PFSK-1 (cell line): ENCODE measurements around the gene IL17RD.

Experiments used
- FOXP2 ChIP-seq: optimal IDR thresholded peaks from 2 replicates; pipeline ENCODE3; 2011; ENCODE audit warnings: borderline replicate concordance, control low read depth, inconsistent platforms; ENCODE audit not compliant: insufficient read depth; ENCODE audit errors: extremely low read length, extremely low read depth
- POLR2AphosphoS5 ChIP-seq: IDR thresholded peaks from 2 replicates; pipeline ENCODE4 v1.6.1; 2012; ENCODE audit warnings: low read depth, mild to moderate bottlenecking, control low read depth, low read length, moderate library complexity
- SIN3A ChIP-seq: IDR thresholded peaks from 2 replicates; pipeline ENCODE4 v1.6.1; 2012; ENCODE audit warnings: mild to moderate bottlenecking, low read length, moderate library complexity, borderline replicate concordance; ENCODE audit not compliant: insufficient read depth
- TAF1 ChIP-seq: IDR thresholded peaks from 2 replicates; pipeline ENCODE4 v1.6.1; 2012; ENCODE audit warnings: low read length, control low read depth, borderline replicate concordance; ENCODE audit not compliant: insufficient read depth
- TF ChIP-seq, protein P1 (sequence below), 2 experiments: IDR thresholded peaks; 2 replicates each; pipeline versions ENCODE4 v1.6.1 to v1.8.0; 2011 to 2012; ENCODE audit warnings: low read depth in 2 of 2, low read length in 2 of 2, control low read depth in 1 of 2, inconsistent platforms in 1 of 2, mild to moderate bottlenecking in 1 of 2, moderate library complexity in 1 of 2; ENCODE audit not compliant: insufficient read depth in 1 of 2

The IL17RD gene

DNA sequence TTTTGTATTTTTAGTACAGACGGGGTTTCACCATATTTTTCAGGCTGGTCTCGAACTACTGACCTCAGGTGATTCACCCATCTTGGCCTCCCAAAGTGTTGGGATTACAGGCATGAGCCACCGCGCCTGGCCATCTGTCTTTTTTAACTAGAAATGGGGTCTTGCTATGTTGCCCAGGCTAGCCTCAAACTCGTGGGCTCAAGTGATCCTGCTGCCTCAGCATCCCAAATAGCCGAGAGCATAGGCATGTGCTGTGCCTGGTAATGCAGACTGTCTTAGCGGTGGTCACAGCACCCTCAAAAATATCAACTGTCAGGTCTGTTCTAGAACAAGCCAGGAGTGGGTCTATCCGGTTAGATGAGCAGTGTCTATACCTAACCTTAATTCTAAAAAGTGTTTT lies 56.5 kb downstream of the IL17RD start:
- TF ChIP-seq POLR2AphosphoS5 (no peak), TAF1 (no peak)
- TF ChIP-seq, protein P1, sequence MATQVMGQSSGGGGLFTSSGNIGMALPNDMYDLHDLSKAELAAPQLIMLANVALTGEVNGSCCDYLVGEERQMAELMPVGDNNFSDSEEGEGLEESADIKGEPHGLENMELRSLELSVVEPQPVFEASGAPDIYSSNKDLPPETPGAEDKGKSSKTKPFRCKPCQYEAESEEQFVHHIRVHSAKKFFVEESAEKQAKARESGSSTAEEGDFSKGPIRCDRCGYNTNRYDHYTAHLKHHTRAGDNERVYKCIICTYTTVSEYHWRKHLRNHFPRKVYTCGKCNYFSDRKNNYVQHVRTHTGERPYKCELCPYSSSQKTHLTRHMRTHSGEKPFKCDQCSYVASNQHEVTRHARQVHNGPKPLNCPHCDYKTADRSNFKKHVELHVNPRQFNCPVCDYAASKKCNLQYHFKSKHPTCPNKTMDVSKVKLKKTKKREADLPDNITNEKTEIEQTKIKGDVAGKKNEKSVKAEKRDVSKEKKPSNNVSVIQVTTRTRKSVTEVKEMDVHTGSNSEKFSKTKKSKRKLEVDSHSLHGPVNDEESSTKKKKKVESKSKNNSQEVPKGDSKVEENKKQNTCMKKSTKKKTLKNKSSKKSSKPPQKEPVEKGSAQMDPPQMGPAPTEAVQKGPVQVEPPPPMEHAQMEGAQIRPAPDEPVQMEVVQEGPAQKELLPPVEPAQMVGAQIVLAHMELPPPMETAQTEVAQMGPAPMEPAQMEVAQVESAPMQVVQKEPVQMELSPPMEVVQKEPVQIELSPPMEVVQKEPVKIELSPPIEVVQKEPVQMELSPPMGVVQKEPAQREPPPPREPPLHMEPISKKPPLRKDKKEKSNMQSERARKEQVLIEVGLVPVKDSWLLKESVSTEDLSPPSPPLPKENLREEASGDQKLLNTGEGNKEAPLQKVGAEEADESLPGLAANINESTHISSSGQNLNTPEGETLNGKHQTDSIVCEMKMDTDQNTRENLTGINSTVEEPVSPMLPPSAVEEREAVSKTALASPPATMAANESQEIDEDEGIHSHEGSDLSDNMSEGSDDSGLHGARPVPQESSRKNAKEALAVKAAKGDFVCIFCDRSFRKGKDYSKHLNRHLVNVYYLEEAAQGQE (IDR thresholded peaks at IDR 0.05; ENCODE audit: insufficient read depth in 1 of 2, low read depth in 2 of 2, low read length in 2 of 2): no peak

DNA sequence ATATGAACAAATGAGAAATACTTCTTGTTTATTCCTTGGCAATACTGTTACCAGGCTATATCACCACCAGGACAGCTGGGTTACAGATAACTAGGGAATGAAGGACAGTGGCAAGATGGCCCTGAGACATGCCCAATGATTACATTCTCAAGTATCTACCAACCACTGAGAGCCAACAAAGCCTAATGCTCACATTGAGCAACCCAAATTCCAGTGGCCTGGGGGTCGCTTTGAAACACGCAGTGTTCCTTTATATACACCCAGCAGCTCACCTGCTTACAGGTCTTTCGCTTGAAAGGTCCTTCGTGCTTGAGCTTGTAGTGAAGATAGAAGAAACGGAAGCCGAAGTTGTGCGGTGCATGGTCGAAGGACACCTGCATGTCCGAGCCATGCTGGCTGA lies 59.6 kb downstream of the IL17RD start:
- TF ChIP-seq, protein P1 (IDR thresholded peaks at IDR 0.05; ENCODE audit: insufficient read depth in 1 of 2, low read depth in 2 of 2, low read length in 2 of 2): no peak
- no peak for TF ChIP-seq FOXP2
- no peak for TF ChIP-seq POLR2AphosphoS5
- no peak for TF ChIP-seq SIN3A
- no peak for TF ChIP-seq TAF1

DNA sequence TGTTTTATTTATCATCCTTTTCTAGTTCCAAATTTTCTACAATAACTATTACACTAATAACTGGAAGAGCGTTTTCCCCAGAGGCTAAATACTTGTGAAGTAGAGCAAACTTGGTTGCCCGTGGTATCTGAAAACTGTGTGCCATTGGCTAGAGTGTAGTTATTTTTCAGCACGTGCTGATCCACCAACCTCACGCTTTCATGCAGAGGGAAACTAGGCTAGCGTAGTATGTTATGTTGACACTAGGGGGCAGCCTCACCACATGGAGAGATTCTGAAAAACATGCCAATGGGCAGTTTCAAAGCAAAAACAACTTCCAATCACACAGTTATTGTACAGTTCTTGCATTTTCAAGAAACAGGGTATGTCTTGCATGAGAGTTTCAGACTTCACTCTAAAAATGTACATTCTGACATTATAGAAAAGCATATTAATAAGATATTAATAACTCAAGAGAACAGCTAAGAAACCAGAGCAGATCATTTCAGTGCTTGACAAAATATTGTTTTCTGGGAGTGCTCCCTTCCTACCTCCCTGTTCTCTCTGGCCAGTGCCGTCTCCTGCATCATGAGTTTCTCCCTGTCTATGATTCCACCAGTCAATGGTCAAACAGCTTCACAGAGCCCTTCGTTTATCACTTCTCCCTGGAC lies 65.0 kb downstream of the IL17RD start:
- no peak for TF ChIP-seq TAF1
- TF ChIP-seq SIN3A: no peak
- TF ChIP-seq, protein P1 (IDR thresholded peaks at IDR 0.05; ENCODE audit: insufficient read depth in 1 of 2, low read depth in 2 of 2, low read length in 2 of 2): no peak
- no peak for TF ChIP-seq POLR2AphosphoS5
- no peak for TF ChIP-seq FOXP2

DNA sequence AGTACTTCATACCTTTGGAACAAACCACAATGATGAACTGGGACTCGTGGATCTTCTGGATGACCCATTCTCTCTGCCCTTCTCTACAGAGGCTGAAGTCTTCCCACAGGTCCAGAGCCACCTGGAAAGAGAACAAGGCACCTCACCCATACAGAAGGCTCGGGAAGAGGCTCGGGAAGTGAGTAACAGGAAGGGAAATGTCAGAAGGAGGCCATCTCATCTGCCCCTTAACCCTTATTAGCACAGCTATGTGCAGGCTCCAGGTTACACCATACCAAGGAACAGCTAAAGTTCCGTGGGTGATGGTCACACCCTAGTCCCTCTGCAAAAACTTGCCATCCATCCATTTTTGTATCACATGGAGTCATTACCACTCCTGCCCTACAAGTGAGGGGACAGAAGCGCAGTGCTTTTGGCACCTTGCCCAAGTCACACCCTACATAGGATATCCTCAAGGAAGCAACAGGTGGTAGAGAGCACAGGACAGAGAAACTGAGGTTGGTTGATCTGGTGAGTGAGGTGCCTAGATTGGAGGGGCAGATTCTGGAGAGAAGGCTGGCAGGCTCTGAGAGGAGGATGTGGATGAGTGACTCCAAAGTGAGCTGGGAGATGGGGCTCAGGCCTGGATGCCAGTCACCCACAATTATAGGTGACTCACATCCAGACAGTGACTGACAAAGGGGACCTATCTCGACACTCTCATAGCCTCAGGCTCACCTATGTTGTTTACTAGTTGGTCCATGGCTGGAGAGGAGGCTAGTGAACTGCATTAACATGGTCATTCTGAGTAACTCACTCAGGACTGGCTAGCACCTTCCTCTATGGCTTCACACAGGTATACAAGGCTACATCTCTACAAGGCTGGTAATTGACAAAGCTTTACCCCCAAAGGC lies 66.5 kb downstream of the IL17RD start:
- no peak for TF ChIP-seq POLR2AphosphoS5
- TF ChIP-seq TAF1: no peak
- no peak for TF ChIP-seq FOXP2
- TF ChIP-seq, protein P1 (IDR thresholded peaks at IDR 0.05; ENCODE audit: insufficient read depth in 1 of 2, low read depth in 2 of 2, low read length in 2 of 2): no peak
- no peak for TF ChIP-seq SIN3A
